A549 (cell line): ENCODE results near the gene NSL1.

Experiments used
- CTCF ChIP-seq: fragments of >200 bp; sonication (Bioruptor Twin); formaldehyde crosslinking; IDR thresholded peaks from 3 replicates; pipeline ENCODE4 v1.5.1; 2016
- HDAC2 ChIP-seq: fragments of 200-600 bp; sonication (generic); IDR thresholded peaks from 2 replicates; pipeline ENCODE4 v1.6.1; 2016
- KDM5A ChIP-seq: fragments of 200-600 bp; sonication (generic); IDR thresholded peaks from 2 replicates; pipeline ENCODE4 v1.6.1; 2016; ENCODE audit warnings: antibody characterized with exemption, mild to moderate bottlenecking
- POLR2A ChIP-seq: IDR thresholded peaks from 2 replicates; pipeline ENCODE4 v1.6.1; 2012; ENCODE audit warnings: mild to moderate bottlenecking, low read length
- REST ChIP-seq: fragments of 200-600 bp; sonication (generic); IDR thresholded peaks from 2 replicates; pipeline ENCODE4 v1.6.1; 2016; ENCODE audit warnings: antibody characterized with exemption, mild to moderate bottlenecking, moderate library complexity

- TF ChIP-seq REST (no peak), KDM5A (no peak), POLR2A (no peak), CTCF (no peak), HDAC2 (no peak)
Observed at GRCh38 chr1:212719633-212720032, 71.9 kb downstream of the NSL1 start.
